H9 (cell line): ENCODE data around the gene PLCG1. TPM values are rescaled to one million over a fixed set of nuclear protein-coding genes. Genes with fewer than 3 reads are reported as not detected.

ENCODE experiments used
- DNase-seq: peaks from one replicate; pipeline ENCODE4 v3.0.0-alpha.2; 2017
- H2AFZ ChIP-seq: one replicate; pipeline ENCODE4 v1.6.1; 2013; ENCODE audit warnings: mild to moderate bottlenecking, low read length, control low read depth, moderate library complexity
- H2AK5ac ChIP-seq: 2 replicates; pipeline ENCODE4 v1.6.1; 2013; ENCODE audit warnings: low read length, control low read depth, mixed read lengths; ENCODE audit not compliant: insufficient read length
- H2BK120ac ChIP-seq: one replicate; pipeline ENCODE4 v1.6.1; 2013; ENCODE audit warnings: low read depth, mild to moderate bottlenecking, low read length, control low read depth, inconsistent platforms; ENCODE audit not compliant: poor library complexity, severe bottlenecking
- H2BK12ac ChIP-seq: 2 replicates; pipeline ENCODE4 v1.6.1; 2013; ENCODE audit warnings: low read length, control low read depth, mixed read lengths, low read depth; ENCODE audit not compliant: insufficient read length
- H2BK15ac ChIP-seq: 2 replicates; pipeline ENCODE4 v1.6.1; 2013; ENCODE audit warnings: low read depth, low read length, control low read depth
- H2BK20ac ChIP-seq: one replicate; pipeline ENCODE4 v1.6.1; 2013; ENCODE audit warnings: low read depth, mild to moderate bottlenecking, low read length, control low read depth, inconsistent platforms; ENCODE audit not compliant: poor library complexity, severe bottlenecking
- H2BK5ac ChIP-seq: 2 replicates; pipeline ENCODE4 v1.6.1; 2013; ENCODE audit warnings: low read length, control low read depth, mixed read lengths; ENCODE audit not compliant: insufficient read length
- H3K14ac ChIP-seq: 2 replicates; pipeline ENCODE4 v1.6.1; 2013; ENCODE audit warnings: low read length, control low read depth; ENCODE audit not compliant: insufficient read depth
- H3K18ac ChIP-seq: 2 replicates; pipeline ENCODE4 v1.6.1; 2013; ENCODE audit warnings: low read depth, mild to moderate bottlenecking, mixed read lengths, low read length, control low read depth; ENCODE audit not compliant: insufficient read length
- H3K23ac ChIP-seq: 2 replicates; pipeline ENCODE4 v1.6.1; 2013; ENCODE audit warnings: low read length, control low read depth, mixed read lengths, low read depth; ENCODE audit not compliant: insufficient read length
- H3K23me2 ChIP-seq: 2 replicates; pipeline ENCODE4 v1.6.1; 2013; ENCODE audit warnings: low read depth, mild to moderate bottlenecking, mixed read lengths, low read length, control low read depth; ENCODE audit not compliant: insufficient read length, poor library complexity, severe bottlenecking
- H3K27ac ChIP-seq: 2 replicates; pipeline ENCODE4 v1.5.1; 2013; ENCODE audit warnings: low read length, control low read depth, mixed read lengths, low read depth; ENCODE audit not compliant: insufficient read length
- H3K27me3 ChIP-seq: 2 replicates; pipeline ENCODE4 v1.6.1; 2013; ENCODE audit warnings: low read length, control low read depth, inconsistent platforms; ENCODE audit not compliant: insufficient read depth
- H3K4ac ChIP-seq: 2 replicates; pipeline ENCODE4 v1.6.1; 2013; ENCODE audit warnings: low read depth, mild to moderate bottlenecking, control low read depth, inconsistent platforms, low read length, moderate library complexity
- H3K4me1 ChIP-seq: 2 replicates; pipeline ENCODE4 v1.6.1; 2013; ENCODE audit warnings: low read length, control low read depth, inconsistent platforms; ENCODE audit not compliant: insufficient read depth
- H3K4me2 ChIP-seq: 2 replicates; pipeline ENCODE4 v1.6.1; 2013; ENCODE audit warnings: low read length, control low read depth, mixed read lengths; ENCODE audit not compliant: insufficient read length, insufficient read depth
- H3K56ac ChIP-seq: 2 replicates; pipeline ENCODE4 v1.6.1; 2013; ENCODE audit warnings: low read depth, mild to moderate bottlenecking, mixed read lengths, low read length, control low read depth; ENCODE audit not compliant: insufficient read length
- H3K79me1 ChIP-seq: 2 replicates; pipeline ENCODE4 v1.6.1; 2013; ENCODE audit warnings: low read depth, mild to moderate bottlenecking, moderate library complexity, low read length, control low read depth, inconsistent platforms; ENCODE audit not compliant: insufficient read depth, poor library complexity, severe bottlenecking
- H3K79me2 ChIP-seq: 2 replicates; pipeline ENCODE4 v1.6.1; 2013; ENCODE audit warnings: low read length, control low read depth, inconsistent platforms; ENCODE audit not compliant: insufficient read depth
- H3K9ac ChIP-seq: 2 replicates; pipeline ENCODE4 v1.6.1; 2013; ENCODE audit warnings: low read length, control low read depth, mixed read lengths; ENCODE audit not compliant: insufficient read length; ENCODE audit errors: extremely low read depth
- H3K9me3 ChIP-seq: one replicate; pipeline ENCODE4 v1.6.1; 2013; ENCODE audit warnings: low read depth, low read length, inconsistent platforms; ENCODE audit not compliant: control insufficient read depth
- H3T11ph ChIP-seq: one replicate; pipeline ENCODE4 v1.6.1; 2013; ENCODE audit warnings: mild to moderate bottlenecking, low read length, control low read depth, inconsistent platforms
- H4K20me1 ChIP-seq: one replicate; pipeline ENCODE4 v1.6.1; 2013; ENCODE audit not compliant: control insufficient read depth, insufficient read length, insufficient read depth
- H4K5ac ChIP-seq: 2 replicates; pipeline ENCODE4 v1.6.1; 2013; ENCODE audit warnings: low read depth, mild to moderate bottlenecking, mixed read lengths, low read length, control low read depth; ENCODE audit not compliant: insufficient read length
- H4K8ac ChIP-seq: replicated peaks from 2 replicates; pipeline ENCODE4 v1.6.1; 2013; ENCODE audit warnings: low read length, control low read depth, mixed read lengths, low read depth; ENCODE audit not compliant: insufficient read length
- H4K91ac ChIP-seq: 2 replicates; pipeline ENCODE4 v1.6.1; 2013; ENCODE audit warnings: low read depth, mild to moderate bottlenecking, moderate library complexity, mixed read lengths, low read length, control low read depth; ENCODE audit not compliant: insufficient read length
- H3K27ac Mint-ChIP-seq, 3 experiments: 2 replicates in 2 of 3; 3 replicates in 1 of 3; pipeline ENCODE4 v1.8.0; 2020 to 2021; ENCODE audit warnings: mixed read lengths in 3 of 3, mild to moderate bottlenecking in 1 of 3, moderate library complexity in 1 of 3
- H3K27me3 Mint-ChIP-seq: 2 replicates; pipeline ENCODE4 v1.8.0; 2021; ENCODE audit warnings: low read depth, mild to moderate bottlenecking, moderate library complexity, mixed read lengths
- H3K36me3 Mint-ChIP-seq, 3 experiments: 2 replicates in 2 of 3; 3 replicates in 1 of 3; pipeline ENCODE4 v1.8.0; 2020 to 2021; ENCODE audit warnings: low read depth in 3 of 3, mixed read lengths in 3 of 3; ENCODE audit not compliant: insufficient read depth in 1 of 3
- H3K4me1 Mint-ChIP-seq, 2 experiments: 2 replicates each; pipeline ENCODE4 v1.8.0; 2020; ENCODE audit warnings: mixed read lengths in 2 of 2
- H3K4me3 Mint-ChIP-seq, 2 experiments: 2 replicates in 1 of 2; 3 replicates in 1 of 2; pipeline ENCODE4 v1.8.0; 2020 to 2021; ENCODE audit warnings: mild to moderate bottlenecking in 2 of 2, mixed read lengths in 2 of 2, moderate library complexity in 1 of 2
- H3K9me3 Mint-ChIP-seq, 2 experiments: 2 replicates in 1 of 2; 3 replicates in 1 of 2; pipeline ENCODE4 v1.8.0; 2020; ENCODE audit warnings: mild to moderate bottlenecking in 2 of 2, mixed read lengths in 2 of 2, moderate library complexity in 1 of 2
- WGBS: extraction: QIAGEN DNeasy Blood & Tissue Kit; methylation state at CpG from one replicate; pipeline ENCODE4 v1.1.7; 2013; ENCODE audit warnings: missing lambda C conversion rate, low lambda C conversion rate, mixed read lengths; ENCODE audit not compliant: insufficient read length; ENCODE audit errors: extremely low coverage; 5-methylcytosine and 5-hydroxymethylcytosine counted together
- total RNA-seq: library from RNA; stranded (reverse); gene quantifications from 2 replicates; pipeline ENCODE4 v1.2.1, GENCODE V29; 2021
- TF ChIP-seq, protein P1 (sequence below): fragments of 200-600 bp; sonication (generic); conservative IDR thresholded peaks from 3 replicates; pipeline ENCODE4 v1.8.0; 2021; ENCODE audit warnings: antibody characterized with exemption, mild to moderate bottlenecking

Gene PLCG1
- total RNA-seq, 1 experiment from 2014 or later: 171 TPM

DNA sequence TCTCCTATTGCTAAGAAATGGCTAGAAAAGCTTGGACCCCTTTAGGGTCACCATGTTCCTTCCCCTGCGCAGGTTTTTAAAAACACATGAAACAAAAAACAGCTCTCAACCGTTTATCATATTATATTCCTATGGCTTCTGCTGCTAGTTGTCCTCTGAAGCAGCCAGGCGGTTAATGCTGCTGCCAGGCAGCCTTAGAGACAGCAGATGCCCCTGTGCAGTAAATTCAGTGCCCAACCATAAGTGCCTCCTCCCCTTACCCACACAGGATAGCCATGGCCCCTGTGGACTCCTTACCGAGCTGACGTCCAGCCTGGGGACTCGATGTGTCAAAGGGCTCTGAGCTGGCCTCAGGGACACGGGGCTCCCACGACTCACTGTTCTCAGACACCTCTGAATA, 64.4 kb downstream of the PLCG1 start:
- H3K9ac ChIP-seq: no peak overlapping the region
- WGBS: no CpG with 5 or more reads among the region's 8 CpGs
- no peak overlapping the region for H2BK15ac ChIP-seq
- H3K56ac ChIP-seq: no peak overlapping the region
- H2AK5ac ChIP-seq: no peak overlapping the region
- no peak overlapping the region for H2BK20ac ChIP-seq
- DNase-seq: no peak
- no peak overlapping the region for H2BK12ac ChIP-seq
- H3K36me3 Mint-ChIP-seq: peaks cover 10 to 18% (median 14%) of the 10 kb centered on the region in 3 experiments; a peak in 6 of 7 replicates
- peaks cover 13% of the 10 kb centered on the region in 2 experiments for H3K4me1 Mint-ChIP-seq
- no peak overlapping the region for H3K27ac Mint-ChIP-seq
- no peaks in the 10 kb centered on the region for H3K23me2 ChIP-seq
- H3K27ac ChIP-seq: no peak overlapping the region
- H4K5ac ChIP-seq: no peak overlapping the region
- no peak overlapping the region for H3T11ph ChIP-seq
- H4K91ac ChIP-seq: no peak overlapping the region
- no peak overlapping the region for H3K4me2 ChIP-seq
- H3K9me3 ChIP-seq: no peaks in the 10 kb centered on the region
- no peaks in the 10 kb centered on the region for H3K79me2 ChIP-seq
- H3K27me3 ChIP-seq: no peaks in the 10 kb centered on the region
- H3K4me1 ChIP-seq: no peaks in the 10 kb centered on the region
- peaks cover 21 to 22% of the 10 kb centered on the region in 2 experiments for H3K9me3 Mint-ChIP-seq
- H3K14ac ChIP-seq: no peak overlapping the region
- H2BK120ac ChIP-seq: no peak overlapping the region
- TF ChIP-seq, protein P1, sequence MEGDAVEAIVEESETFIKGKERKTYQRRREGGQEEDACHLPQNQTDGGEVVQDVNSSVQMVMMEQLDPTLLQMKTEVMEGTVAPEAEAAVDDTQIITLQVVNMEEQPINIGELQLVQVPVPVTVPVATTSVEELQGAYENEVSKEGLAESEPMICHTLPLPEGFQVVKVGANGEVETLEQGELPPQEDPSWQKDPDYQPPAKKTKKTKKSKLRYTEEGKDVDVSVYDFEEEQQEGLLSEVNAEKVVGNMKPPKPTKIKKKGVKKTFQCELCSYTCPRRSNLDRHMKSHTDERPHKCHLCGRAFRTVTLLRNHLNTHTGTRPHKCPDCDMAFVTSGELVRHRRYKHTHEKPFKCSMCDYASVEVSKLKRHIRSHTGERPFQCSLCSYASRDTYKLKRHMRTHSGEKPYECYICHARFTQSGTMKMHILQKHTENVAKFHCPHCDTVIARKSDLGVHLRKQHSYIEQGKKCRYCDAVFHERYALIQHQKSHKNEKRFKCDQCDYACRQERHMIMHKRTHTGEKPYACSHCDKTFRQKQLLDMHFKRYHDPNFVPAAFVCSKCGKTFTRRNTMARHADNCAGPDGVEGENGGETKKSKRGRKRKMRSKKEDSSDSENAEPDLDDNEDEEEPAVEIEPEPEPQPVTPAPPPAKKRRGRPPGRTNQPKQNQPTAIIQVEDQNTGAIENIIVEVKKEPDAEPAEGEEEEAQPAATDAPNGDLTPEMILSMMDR: no peak
- H3K27me3 Mint-ChIP-seq: no peaks in the 10 kb centered on the region; the same call in 1 of the 2 replicates
- no peak overlapping the region for H4K8ac ChIP-seq
- H3K79me1 ChIP-seq: no peaks in the 10 kb centered on the region
- no peak overlapping the region for H3K4ac ChIP-seq
- H2BK5ac ChIP-seq: no peak overlapping the region
- H4K20me1 ChIP-seq: no peaks in the 10 kb centered on the region
- H3K23ac ChIP-seq: no peak overlapping the region
- H2AFZ ChIP-seq: no peak overlapping the region
- H3K4me3 Mint-ChIP-seq: no peak overlapping the region
- H3K18ac ChIP-seq: no peak overlapping the region
